Duodenal mucosa (tissue), 2 donors: ENCODE results near the gene SRSF3.

ENCODE experiments used
- H3K27ac ChIP-seq: one replicate; pipeline ENCODE4 v1.7.0; 2013; ENCODE audit warnings: low read depth, low read length
- H3K27me3 ChIP-seq, 2 donors: one replicate each; pipeline ENCODE4 v1.7.0; 2013; ENCODE audit warnings: low read length in 2 of 2, control low read depth in 1 of 2; ENCODE audit not compliant: insufficient read depth in 2 of 2, control insufficient read depth in 1 of 2
- H3K36me3 ChIP-seq, 2 donors: one replicate each; pipeline ENCODE4 v1.7.0; 2013; ENCODE audit warnings: low read length in 2 of 2, control low read depth in 1 of 2; ENCODE audit not compliant: insufficient read depth in 2 of 2, control insufficient read depth in 1 of 2
- H3K4me1 ChIP-seq, 2 donors: one replicate each; pipeline ENCODE4 v1.7.0; 2013; ENCODE audit warnings: low read length in 2 of 2, control low read depth in 1 of 2; ENCODE audit not compliant: insufficient read depth in 2 of 2, control insufficient read depth in 1 of 2
- H3K4me3 ChIP-seq, 2 donors: one replicate each; pipeline ENCODE4 v1.7.0; 2013; ENCODE audit warnings: low read length in 2 of 2, low read depth in 1 of 2
- H3K9ac ChIP-seq, 2 donors: one replicate each; pipeline ENCODE4 v1.7.0; 2013; ENCODE audit warnings: low read length in 2 of 2, low read depth in 1 of 2
- H3K9me3 ChIP-seq, 2 donors: one replicate each; pipeline ENCODE4 v1.7.0; 2013; ENCODE audit warnings: low read length in 2 of 2, control low read depth in 1 of 2; ENCODE audit not compliant: control insufficient read depth in 1 of 2

The SRSF3 gene

GRCh38 chr6:36594029-36594815 lies at the start of gene SRSF3:
Gene SRSF3, plus strand, starts transcription at chr6:36594362. Its CDS starts 2,401 bp downstream, at chr6:36596763.
- Histone ChIP-seq H3K9ac (peak within 1 kb of the TSS; percentile 70 to 96), H3K36me3 (peaks cover 15 to 22% of the 10 kb centered on the region in 2 donors), H3K27me3 (no peaks in the 10 kb centered on the region), H3K4me1 (peaks cover 15 to 30% of the 10 kb centered on the region in 2 donors), H3K4me3 (peak within 1 kb of the TSS; percentile 76 to 92), H3K9me3 (no peaks in the 10 kb centered on the region), H3K27ac (peak within 1 kb of the TSS; percentile 95)

GRCh38 chr6:36545767-36546307 lies 48.3 kb upstream of the SRSF3 start:
- Histone ChIP-seq H3K36me3 (no peaks in the 10 kb centered on the region), H3K9ac (peak overlapping the region; percentile 98 to 99), H3K4me3 (peak overlapping the region; percentile 75 to 99), H3K27me3 (no peaks in the 10 kb centered on the region), H3K9me3 (no peaks in the 10 kb centered on the region), H3K4me1 (peaks cover 14 to 25% of the 10 kb centered on the region in 2 donors), H3K27ac (peak overlapping the region; percentile 93)

DNA sequence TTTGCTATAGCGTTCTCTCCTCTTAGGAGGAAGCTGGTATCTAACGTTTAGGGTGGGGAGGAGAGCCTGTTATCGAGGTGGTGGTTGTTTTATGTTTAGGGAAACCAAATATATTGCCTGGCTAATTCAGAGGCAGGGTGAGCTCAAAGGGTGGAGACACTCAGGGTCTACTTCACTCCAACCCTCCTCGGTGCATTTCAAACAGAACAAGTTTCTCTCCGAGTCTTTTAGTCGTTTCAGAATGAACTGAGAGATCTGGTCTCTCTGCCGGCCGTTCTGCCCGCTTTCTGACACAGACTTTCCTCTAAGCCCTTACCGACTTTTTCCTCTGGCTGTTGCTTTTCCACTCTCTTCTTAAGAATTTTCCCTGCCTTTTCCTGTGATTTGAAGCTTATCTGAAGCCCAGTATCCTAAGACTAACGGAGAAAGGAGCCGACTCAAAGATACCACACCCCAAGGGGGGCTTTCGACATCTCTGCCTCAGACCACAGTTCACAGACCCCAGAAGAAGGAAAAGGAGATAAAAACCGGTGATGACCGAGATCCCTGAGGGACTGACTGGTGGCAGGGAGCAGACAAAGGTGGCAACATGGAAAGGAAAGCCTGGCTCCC lies 47.7 kb upstream of the SRSF3 start:
- peak overlapping the region; percentile 93 for H3K27ac ChIP-seq
- peaks cover 14 to 25% of the 10 kb centered on the region in 2 donors for H3K4me1 ChIP-seq
- no peaks in the 10 kb centered on the region for H3K27me3 ChIP-seq
- no peaks in the 10 kb centered on the region for H3K36me3 ChIP-seq
- H3K9ac ChIP-seq: peak overlapping the region; percentile 98 to 99
- peak overlapping the region; percentile 75 to 99 for H3K4me3 ChIP-seq
- H3K9me3 ChIP-seq: no peaks in the 10 kb centered on the region

GRCh38 chr6:36546920-36547645 lies 47.1 kb upstream of the SRSF3 start, which contains the start of gene STK38:
Gene STK38, minus strand, starts transcription at chr6:36547479. Its CDS starts 7,277 bp downstream, at chr6:36540202.
- no peaks in the 10 kb centered on the region for H3K36me3 ChIP-seq
- peaks cover 14 to 25% of the 10 kb centered on the region in 2 donors for H3K4me1 ChIP-seq
- peak within 1 kb of the TSS; percentile 75 to 99 for H3K4me3 ChIP-seq

GRCh38 chr6:36547646-36548400 lies 46.3 kb upstream of the SRSF3 start:
- Histone ChIP-seq H3K9ac (peak overlapping the region; percentile 24 to 54), H3K9me3 (no peaks in the 10 kb centered on the region), H3K36me3 (no peaks in the 10 kb centered on the region), H3K4me1 (peaks cover 14 to 25% of the 10 kb centered on the region in 2 donors), H3K27me3 (no peaks in the 10 kb centered on the region), H3K27ac (peak overlapping the region; percentile 41), H3K4me3 (peak overlapping the region; percentile 75 to 99)

More at GRCh38 chr6:36546920-36547645, 47.1 kb upstream of the SRSF3 start, which contains the start of gene STK38:
- Histone ChIP-seq H3K9ac (peak within 1 kb of the TSS; percentile 98 to 99), H3K27me3 (no peaks in the 10 kb centered on the region), H3K9me3 (no peaks in the 10 kb centered on the region), H3K27ac (peak within 1 kb of the TSS; percentile 93)

- peaks cover 14 to 25% of the 10 kb centered on the region in 2 donors for H3K4me1 ChIP-seq
Measured at GRCh38 chr6:36548401-36548743, 45.8 kb upstream of the SRSF3 start.

DNA sequence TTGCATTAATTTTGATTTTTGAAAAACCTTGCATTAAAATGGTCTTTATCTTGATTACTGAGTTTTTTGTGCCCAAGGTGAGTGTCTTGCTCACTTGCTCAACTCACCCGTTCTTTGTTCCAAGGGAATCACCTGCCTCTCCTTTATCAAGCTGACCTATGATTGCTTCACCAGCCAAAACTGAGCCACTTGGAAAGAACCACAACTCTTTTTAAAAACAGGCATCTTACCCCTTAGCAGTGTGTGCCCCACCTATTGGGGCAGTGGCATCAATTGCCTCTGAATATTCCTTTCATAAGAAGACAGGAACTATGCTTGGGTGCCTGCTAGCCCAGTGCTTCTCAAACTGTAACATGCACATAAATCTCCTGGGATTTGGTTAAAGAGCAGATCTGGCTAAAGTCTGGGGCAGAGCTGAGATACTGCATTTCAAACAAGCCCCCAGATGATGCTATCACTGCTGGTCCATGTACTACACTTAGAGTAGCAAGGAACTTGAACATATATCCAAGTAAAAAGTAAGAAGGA lies 43.6 kb upstream of the SRSF3 start:
- H3K9ac ChIP-seq: no peak overlapping the region
- H3K27ac ChIP-seq: no peak overlapping the region

More at GRCh38 chr6:36548401-36548743, 45.8 kb upstream of the SRSF3 start:
- Histone ChIP-seq H3K27ac (no peak overlapping the region), H3K36me3 (no peaks in the 10 kb centered on the region), H3K4me3 (no peak overlapping the region), H3K9me3 (no peaks in the 10 kb centered on the region), H3K9ac (no peak overlapping the region), H3K27me3 (no peaks in the 10 kb centered on the region)

GRCh38 chr6:36555750-36556252 lies 38.4 kb upstream of the SRSF3 start:
- Histone ChIP-seq H3K27me3 (no peaks in the 10 kb centered on the region), H3K4me1 (no peaks in the 10 kb centered on the region), H3K9me3 (no peaks in the 10 kb centered on the region), H3K9ac (no peak overlapping the region), H3K27ac (no peak overlapping the region), H3K36me3 (no peaks in the 10 kb centered on the region), H3K4me3 (no peak overlapping the region)

More for the DNA sequence above, 43.6 kb upstream of the SRSF3 start:
- no peaks in the 10 kb centered on the region for H3K9me3 ChIP-seq
- H3K36me3 ChIP-seq: no peaks in the 10 kb centered on the region
- no peak overlapping the region for H3K4me3 ChIP-seq
- H3K4me1 ChIP-seq: peaks cover 2 to 15% of the 10 kb centered on the region in 2 donors
- no peaks in the 10 kb centered on the region for H3K27me3 ChIP-seq

- Histone ChIP-seq H3K27ac (no peak overlapping the region), H3K4me3 (no peak overlapping the region), H3K9ac (no peak overlapping the region), H3K27me3 (no peaks in the 10 kb centered on the region), H3K36me3 (no peaks in the 10 kb centered on the region), H3K9me3 (no peaks in the 10 kb centered on the region), H3K4me1 (no peaks in the 10 kb centered on the region)
Measured at GRCh38 chr6:36556281-36556680, 37.9 kb upstream of the SRSF3 start.
